NT2/D1 (cell line): ENCODE results near the gene TEX101.

ENCODE experiments used
- SUZ12 ChIP-seq: IDR thresholded peaks from 2 replicates; pipeline ENCODE4 v1.6.1; 2011; ENCODE audit not compliant: insufficient read length, insufficient read depth; ENCODE audit errors: extremely low read depth
- YY1 ChIP-seq: IDR thresholded peaks from 2 replicates; pipeline ENCODE4 v1.6.1; 2011; ENCODE audit not compliant: insufficient read length, insufficient read depth
- ZNF274 ChIP-seq: IDR thresholded peaks from 2 replicates; pipeline ENCODE4 v1.6.1; 2011; ENCODE audit warnings: mild to moderate bottlenecking, low read depth, low read length

- no peak for TF ChIP-seq ZNF274
- TF ChIP-seq YY1 = no peak
- TF ChIP-seq SUZ12 = no peak
Measured at GRCh38 chr19:43444531-43445287, 30.0 kb downstream of the TEX101 start.
